ENCODE data around the gene THG1L.

Gene THG1L

DNA sequence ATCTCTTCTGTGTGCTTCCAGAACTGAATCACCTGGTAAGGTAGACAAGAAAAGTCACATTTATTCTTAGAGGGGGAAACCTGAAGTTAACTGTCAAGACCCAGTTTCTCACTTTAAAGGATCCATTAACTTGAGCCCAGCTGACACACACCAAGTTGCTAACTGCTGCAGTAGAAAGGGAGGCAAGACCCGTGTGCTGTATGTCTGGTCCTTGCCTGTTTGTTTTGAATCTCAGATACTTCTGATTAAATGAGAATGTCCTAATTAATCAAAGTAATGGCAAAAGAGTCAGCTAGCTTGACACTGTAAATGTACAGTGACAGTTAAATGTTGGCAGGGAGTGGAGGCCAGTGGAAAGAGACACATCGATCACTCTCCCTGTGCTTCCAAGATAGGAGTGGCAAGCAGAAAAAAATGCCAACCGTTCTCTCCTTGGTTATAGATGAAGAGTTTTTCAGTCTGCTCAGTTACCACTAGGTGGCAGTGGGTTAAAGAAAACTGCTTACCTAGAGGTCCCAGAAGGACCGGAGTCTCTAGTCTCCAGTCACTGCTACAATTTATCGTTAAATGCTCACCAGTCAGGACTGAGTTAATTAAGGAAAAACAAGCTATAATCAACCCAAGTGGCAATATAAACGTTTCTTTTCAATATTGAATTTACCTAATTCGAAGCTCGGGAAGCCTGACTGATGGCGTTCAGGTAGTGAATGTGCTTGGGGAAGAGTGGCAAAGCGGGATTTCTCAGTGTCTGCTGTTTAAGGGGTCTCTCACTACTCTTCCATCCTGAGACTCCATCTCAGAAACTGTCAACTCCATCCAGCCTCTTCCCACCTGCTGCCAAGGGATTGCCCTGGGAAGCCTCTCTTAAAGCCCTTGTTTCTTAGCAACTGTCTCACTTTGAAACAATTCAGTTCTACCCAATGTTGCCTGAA lies 30.7 kb downstream of the THG1L start:
- peak; percentile 59 for DNase-seq

GRCh38 chr5:157764531-157764930 lies 33.3 kb downstream of the THG1L start:
- no peak for DNase-seq

DNA sequence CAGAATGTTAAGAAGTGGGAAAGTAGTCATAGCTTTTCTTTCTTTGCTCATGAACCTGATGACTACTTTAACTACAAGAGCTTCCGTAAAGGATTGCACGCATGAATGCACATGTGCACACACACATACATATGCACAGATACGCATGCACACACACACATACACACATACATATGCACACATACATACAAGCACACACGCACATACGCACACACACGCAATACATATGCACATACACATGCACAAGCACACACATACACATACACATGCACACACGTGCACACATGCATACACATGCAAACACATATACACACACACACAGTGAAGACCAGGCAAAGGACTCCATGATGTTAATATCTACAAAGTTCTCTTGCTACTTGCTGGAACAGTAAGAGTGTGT lies 35.2 kb downstream of the THG1L start:
- no peak for DNase-seq

DNA sequence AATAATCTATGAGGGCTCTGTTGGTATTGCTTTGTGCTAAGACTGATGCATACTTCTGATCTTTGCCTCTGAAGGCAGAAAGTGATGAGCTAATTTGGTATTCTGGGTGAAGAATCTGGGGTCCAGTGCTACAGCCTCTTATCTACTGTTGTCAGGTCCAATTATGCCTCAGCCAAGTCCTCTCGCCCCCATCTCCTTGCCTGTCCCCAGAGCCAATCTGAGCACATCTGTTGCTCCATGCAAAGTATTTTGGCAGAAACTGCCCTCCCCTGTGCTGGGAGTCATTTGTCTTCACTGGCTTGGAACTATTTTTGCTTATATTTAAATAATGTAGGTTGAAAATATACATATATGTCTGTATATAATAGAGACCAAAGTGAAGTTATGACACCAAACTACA lies 35.7 kb downstream of the THG1L start:
- no peak for DNase-seq

- DNase-seq: no peak
Observed at GRCh38 chr5:157767689-157768088, 36.5 kb downstream of the THG1L start.

DNA sequence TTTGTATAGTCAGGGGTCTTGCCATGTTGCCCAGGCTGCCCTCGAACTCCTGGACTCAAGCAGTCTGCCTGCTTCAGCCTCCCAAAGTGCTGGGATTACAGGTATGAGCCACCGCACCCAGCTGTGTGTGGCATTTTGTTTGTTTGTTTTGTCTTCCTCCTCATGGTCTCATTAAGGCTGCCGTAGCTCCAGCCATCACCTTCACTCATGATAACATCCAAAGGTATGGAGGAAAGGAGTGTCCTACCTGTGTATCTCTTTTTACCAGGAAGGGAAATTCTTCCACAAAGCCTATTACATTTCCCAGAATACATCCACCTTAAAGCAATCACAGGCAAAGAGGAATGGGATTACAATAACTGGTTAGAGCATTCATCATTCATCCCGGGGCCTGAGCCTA lies 39.4 kb downstream of the THG1L start:
- DNase-seq: no peak

GRCh38 chr5:157772127-157772526 lies 40.9 kb downstream of the THG1L start:
- DNase-seq: no peak

GRCh38 chr5:157778121-157778805 lies 47.0 kb downstream of the THG1L start:
- no peak for DNase-seq

DNA sequence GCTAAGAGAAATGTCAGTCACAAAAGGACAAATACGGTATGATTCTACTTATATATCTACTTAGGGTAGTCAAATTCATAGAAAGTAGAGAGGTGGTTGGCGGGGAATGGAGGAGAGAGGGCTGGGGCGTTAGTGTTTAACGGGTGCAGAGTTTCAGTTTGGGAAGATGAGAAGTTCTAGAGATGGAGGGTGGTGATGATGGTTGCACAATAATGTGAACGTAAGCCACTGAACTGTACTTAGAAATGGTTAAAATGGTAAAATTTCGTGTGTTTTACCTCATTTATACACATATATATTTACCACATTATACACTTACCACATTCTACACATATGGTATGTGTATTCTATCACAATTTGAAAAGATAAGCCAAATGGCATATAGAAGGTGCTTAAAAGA lies 48.0 kb downstream of the THG1L start:
- DNase-seq: no peak

- no peak for DNase-seq
Observed at GRCh38 chr5:157785801-157786200, 54.6 kb downstream of the THG1L start.
